NT2/D1 (cell line): Measurements from ENCODE around the gene CEACAM6.

ENCODE experiments used
- SUZ12 ChIP-seq: IDR thresholded peaks from 2 replicates; pipeline ENCODE4 v1.6.1; 2011; ENCODE audit not compliant: insufficient read length, insufficient read depth; ENCODE audit errors: extremely low read depth
- YY1 ChIP-seq: IDR thresholded peaks from 2 replicates; pipeline ENCODE4 v1.6.1; 2011; ENCODE audit not compliant: insufficient read length, insufficient read depth

GRCh38 chr19:41796901-41797300, 41.6 kb downstream of the CEACAM6 start:
- TF ChIP-seq YY1 (no peak), SUZ12 (no peak)
